ENCODE results near the gene ZNF200.
"Not testable (repeated sequence)": the region's sequence is repeated elsewhere in the genome, so short reads cannot be mapped to it uniquely, and the experiment has no call there.

The ZNF200 gene

DNA sequence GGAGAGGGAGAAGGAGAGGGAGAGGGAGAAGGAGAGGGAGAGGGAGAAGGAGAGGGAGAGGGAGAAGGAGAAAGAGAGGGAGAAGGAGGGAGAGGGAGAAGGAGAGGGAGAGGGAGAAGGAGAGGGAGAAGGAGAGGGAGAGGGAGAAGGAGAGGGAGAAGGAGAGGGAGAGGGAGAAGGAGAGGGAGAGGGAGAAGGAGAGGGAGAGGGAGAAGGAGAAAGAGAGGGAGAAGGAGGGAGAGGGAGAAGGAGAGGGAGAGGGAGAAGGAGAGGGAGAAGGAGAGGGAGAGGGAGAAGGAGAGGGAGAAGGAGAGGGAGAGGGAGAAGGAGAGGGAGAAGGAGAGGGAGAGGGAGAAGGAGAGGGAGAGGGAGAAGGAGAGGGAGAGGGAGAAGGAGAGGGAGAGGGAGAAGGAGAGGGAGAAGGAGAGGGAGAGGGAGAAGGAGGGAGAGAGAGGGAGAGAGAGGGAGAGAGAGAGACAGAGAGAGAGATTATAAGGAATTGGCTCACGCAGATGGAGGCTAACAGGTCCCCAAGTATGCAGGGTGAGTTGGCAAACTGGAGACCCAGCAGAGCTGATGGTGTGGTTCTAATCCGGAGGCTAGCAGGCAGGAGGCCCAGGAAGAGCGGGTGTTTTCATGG lies 37.1 kb downstream of the ZNF200 start:
- DNase-seq = not testable (repeated sequence)

DNA sequence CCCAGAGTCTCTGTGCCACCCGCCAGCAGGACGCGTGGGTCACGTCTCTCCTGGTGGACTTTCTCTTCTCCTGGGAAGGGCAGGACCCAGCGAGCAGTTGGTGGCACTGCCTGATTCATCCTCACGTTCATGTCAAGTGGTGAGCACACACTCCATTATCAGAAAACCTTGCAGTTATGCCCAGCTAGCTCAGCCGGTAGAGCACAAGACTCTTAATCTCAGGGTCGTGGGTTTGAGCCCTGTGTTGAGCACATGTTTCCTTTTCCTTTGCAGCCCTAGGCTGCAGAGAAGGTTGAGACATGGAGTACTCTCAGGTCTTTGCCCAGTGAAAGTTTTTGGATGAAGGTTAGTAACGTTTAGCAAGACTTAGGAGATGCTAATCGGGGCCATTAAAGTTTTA lies 39.0 kb downstream of the ZNF200 start:
- DNase-seq = no peak

DNA sequence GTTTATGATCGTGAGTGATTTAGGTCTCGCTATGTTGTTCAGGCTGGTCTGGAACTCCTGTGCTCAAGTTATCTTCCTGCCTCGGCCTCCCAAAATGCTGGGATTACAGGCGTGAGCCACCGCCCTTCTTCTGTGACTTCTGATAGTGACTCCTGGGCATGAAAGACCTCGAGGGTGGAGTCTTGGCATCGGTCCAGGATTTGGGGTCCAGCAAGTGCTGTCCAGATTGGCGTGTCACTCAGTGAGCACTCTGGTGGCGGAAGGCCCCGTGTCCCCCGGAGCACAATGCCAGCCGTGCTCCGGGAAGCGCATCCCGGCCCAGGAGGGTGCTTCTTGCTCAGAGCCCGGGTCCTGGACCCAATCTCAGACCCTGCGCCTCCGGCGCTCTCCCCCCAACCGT lies 40.2 kb downstream of the ZNF200 start:
- DNase-seq = no peak

DNA sequence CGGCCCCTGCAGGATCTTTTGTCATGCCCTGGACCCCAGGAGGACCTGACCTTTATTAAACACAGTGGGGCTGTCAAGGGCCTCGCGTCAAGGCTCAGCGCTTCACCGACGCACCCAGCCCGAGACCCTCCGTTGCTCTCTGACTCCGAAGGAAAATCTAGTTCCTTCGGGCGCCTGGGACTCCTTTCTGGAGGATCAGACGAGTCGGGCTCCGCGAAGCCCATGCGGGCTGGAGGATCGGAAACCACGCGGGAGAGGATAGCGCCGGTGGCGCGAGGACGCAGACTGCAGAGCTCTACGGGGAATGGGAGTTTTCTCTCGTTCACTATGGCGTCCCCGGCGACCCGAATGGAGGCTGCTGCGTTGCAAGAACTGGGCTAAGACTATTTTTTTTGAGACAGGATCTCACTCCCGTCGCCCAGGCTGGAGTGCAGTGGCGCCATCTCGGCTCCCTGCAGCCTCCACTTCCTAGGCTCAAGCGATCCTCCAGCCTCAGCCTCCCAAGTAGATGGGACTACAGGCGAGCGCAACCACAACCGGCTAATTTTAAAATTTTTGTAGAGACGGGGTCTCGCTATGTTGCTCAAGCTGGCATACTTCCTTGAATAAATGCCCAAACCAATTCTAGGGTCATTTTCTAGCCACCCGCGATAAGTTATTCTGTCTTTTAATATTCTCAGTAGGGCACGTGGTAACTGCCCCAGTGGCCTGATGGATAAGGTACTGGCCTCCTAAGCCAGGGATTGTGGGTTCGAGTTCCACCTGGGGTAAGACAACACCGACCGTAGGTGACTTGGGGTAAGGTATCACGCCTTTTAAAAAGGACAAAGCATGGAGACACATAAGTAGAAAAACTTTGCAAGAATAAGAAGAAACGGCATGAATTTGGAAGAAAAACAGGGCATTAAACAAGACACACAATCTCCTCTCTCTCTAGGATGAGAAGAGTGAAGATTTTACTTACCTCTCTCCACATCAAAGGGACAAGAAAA lies 41.4 kb downstream of the ZNF200 start:
- no peak for DNase-seq

DNA sequence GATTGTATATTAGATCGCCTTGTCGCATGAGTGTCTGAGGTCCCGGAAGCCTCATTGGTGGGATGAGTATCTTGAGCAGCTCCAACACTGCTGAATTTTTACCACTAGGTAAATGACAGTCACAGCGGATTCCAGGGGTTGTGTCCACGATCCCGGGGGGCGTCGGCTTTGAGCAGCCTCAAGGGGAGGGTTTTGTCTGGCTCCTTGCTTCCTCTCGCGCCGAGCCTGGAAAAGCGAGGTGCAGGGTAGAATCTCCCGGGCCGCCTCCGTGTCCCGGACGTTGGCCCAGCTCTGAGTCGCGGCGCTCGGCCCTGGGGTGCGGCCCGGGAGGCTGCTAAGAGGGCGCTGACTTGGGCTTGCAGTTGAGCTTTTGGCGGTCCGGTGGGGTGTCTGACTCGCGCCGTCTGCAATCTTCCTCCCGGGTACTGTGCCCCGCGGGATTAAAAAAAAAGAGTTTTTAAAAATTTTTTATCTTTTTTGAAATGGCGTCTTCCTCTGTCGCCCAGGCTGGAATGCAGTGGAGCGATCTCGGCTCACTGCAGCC lies 42.4 kb downstream of the ZNF200 start:
- no peak for DNase-seq

DNA sequence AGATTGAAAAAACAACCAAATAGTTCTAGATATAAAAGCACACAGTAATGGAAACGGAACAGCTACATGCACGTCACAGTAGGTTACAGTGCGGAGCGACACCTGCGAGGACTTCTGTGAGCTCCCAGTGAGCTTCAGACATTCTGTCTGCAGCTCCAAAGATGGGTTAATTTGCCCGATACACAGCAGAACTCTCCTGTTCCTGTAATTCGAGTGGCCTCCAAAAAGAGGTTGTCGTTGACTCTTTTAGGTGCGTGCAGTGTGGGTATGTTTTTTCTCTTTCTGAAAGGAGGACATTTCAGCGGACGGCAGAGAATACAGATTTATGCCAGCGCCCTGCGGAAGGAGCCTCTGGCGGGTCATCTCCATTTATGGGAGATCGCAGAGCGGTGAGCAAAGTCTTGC lies 44.0 kb downstream of the ZNF200 start:
- DNase-seq = no peak

DNA sequence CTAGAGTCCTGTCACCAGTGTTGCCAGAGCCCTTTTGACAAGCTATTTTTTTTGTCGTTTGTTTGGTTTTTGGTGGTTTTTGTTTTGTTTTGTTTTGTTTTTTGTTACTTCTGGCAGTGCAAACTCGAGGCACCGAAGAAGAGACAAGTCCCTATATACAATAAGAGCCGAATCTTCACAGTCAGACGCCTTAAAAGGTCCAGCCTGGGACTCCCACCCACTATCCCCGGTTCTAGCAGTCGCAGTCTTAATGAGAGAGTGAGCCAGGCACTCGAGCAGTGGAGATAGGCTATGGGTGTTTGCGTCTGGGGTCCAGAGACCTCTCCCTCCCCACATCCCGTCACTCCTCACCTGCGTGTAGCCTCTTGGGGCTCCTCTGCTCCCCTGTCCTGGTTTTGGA lies 45.1 kb downstream of the ZNF200 start:
- no peak for DNase-seq

DNA sequence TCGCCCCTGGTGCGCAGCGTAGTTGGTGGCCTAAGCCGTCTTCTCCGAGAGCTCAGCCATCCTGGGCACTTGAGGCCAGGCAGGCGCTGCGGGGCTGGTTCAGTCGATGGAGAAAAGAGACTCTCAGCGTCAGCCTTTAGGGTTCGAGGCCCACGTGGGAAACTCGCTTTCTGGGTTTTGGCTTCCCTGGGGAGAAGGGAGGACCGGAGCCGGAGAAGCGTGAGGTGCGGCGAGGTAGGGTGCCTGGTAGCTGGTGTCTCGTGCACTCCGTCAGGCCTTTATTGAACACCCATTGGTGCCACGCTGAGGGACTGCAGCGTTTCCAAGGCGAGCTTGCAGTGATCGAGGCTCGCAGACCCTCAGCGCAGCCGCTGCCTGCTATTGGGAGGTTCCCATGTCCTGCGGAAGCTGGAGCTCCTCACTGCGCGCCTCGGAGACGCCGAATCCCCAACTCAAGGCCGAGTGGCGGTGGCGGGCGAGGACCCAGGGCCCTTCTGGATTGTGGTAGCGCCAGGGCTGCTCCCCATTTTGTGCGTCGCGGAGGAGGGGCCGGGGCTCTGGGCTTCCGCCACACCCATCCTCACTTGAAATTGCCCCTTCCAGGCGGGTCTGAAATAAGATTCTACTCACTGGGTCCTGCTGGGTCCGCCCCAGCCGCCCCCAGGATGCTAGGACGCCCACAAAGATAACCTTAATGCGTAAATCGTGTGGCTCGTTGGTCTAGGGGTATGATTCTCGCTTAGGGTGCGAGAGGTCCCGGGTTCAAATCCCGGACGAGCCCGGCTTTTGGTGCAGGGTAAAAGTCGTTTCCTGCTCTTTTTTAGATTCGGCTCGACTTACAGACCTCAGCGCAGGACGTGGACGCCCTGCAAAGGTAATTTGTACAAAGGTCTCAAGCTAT lies 45.8 kb downstream of the ZNF200 start:
- no peak for DNase-seq

DNA sequence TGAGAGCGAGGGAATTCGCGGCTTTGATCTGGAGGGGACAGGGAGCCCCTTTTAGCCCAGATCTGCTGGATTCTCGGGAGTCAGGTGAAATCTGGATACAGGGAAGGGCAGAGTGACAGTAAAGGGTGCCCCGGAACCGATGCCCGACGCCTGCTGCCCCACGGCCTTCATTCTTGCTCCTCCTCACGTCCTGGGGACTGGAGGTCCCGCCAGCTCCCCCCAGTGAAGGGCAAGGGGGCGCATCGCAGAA lies 46.4 kb downstream of the ZNF200 start:
- no peak for DNase-seq

DNA sequence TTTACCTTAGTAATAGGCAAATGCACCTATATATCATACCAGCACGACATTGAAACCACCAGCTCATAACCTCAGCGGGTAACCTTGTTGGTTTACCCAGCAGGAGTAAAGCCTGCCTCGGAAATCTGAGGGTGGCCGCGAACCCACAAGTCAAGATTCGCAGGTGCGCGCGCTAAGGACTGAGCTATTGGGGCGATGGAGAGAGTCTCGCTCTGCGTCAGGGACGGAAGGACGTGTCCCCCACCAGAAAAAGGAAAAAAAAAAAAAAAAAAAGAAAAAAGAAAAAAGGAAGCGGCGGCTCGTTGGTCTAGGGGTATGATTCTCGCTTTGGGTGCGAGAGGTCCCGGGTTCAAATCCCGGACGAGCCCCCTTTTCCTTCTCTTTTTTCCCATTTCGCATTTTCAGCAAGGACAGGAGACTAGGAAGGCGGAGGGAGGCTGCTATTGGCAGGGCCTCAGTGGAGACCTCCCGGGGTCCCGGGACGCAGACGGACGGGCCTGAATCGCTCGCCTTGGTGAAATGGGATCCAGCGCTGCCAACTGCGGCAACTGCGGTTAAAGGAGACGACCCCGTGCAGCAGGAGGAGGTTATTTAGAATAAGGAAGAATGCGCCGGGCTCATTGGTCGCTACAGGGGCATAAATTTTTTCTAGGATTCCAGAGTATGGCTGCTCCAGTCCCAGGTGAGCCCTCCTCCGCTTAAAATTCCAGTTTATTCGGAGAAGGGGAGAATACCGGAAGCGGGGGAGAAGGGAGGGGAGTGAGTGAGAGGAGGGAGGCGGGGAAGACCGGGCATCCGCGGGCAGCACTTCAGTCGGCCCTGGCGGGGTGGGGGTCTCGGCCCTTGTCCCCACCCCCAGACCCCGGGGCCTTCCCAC lies 46.9 kb downstream of the ZNF200 start, which contains the start of gene OR1F1:
Gene OR1F1, plus strand, starts transcription at position 407 of the 877 bp plus-strand sequence.
- DNase-seq = no peak

DNA sequence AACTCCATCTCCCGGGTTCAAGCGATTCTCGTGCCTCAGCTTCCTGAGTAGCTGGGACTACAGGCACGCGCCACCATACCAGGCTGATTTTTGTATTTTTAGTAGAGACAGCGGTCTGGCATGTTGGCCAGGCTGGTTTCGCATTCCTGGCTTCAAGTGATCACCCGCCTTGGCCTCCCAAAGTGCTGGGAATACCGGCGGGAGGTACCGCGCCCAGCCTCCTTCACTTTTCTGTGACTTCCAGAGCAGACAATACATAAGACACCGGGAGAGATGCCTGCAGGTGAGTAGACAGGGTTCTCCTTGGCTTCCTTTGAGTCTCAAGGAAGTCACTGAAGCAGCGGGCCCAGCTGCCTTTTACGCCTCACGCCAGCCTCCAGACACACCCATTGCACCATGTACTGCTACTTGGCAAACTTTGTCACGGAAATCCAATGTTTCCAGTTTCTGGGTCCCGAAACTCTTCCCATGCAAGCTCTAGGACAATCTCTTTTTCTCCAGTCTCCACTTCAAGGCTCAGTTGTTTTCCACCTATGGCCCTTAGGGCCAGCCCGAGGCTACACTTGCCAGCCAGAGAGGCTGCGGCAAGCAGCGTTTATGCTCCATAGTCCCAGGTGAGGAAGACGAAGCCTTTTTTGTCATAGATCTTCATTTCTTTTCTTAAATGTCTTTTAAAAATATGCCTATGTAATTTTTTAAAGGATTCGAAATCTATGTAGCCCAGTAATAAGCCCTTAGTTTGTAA lies 47.8 kb downstream of the ZNF200 start:
- no peak for DNase-seq

DNA sequence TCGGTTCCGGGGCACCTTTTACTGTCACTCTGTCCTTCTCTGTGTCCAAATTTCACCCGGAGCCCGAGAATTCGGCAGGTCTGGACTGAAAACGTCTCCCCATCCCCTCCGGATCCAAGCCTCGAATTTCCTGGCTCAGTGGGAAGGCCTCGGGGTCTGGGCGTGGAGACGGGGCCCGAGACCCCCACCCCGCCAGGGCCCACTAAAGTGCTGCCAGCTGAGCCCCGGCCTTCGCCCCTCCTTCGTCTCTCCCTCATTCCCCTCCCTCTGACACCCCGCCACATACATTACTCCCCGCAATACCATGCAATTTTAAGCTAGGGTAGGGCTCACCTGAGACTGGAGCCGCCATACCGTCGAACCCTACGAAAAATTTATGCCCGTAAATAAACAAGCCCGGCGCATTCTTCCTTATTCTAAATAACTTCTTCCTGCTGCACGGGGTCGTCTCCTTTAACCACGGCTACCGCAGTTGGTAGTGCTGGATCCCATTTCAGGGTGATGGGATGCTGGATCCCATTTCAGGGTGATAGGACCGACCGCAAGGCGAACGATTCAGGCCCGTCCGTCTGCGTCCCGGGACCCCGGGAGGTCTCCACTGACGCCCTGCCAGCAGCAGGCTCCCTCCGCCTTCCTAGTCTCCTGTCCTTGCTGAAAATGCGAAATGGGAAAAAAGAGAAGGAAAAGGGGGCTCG lies 51.4 kb downstream of the ZNF200 start:
- DNase-seq = no peak

DNA sequence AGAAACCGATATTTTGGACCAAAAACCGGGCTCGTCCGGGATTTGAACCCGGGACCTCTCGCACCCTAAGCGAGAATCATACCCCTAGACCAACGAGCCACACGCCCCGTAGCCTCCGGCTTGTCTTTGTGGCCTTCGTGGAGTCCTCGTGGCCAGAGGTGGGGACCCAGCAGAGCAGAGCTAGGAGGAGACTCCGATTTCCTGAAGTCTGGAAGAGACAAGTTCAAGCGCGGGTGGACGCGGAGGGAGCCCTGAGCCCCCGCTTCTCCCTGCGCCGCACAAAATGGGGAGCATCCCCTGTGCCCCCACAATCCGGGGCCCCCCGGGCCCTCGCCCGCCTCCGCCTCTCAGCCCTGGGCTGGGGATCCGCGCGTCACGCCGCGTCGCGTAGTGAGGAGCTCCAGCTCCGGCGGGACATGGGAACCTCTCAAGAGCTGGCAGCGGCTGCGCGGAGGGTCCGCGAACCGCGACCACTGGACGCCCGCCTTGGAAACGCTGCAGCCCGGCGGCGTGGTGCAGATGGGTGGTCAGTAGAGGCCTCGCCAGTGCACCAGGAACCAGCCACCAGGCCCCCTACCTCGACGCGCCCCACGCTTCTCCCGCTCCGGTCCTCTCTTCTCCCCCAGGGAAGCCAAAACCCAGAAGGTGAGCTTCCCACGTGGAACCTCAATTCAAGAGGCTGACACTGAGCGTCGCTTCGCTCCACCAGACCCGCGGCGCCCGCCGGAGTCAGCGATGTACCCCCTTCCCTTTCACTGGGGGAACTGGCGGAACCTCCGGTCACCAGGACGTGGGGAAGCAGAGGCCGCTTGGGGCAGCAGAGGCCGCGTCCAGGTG lies 52.1 kb downstream of the ZNF200 start:
- no peak for DNase-seq

DNA sequence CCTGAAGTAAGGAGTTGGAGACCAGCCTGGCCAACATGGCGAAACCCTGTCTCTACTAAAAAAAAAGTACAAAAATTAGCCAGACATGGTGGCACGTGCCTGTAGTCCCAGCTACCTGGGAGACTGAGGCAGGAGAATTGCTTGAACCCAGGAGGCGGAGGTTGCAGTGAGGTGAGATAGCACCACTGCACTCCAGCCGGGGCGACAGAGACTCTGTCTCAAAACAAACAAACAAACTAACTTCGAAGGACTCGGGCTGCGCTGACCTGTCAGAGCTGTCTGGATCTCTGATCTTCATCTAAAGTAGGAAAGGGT lies 52.7 kb downstream of the ZNF200 start:
- not testable (repeated sequence) for DNase-seq

DNA sequence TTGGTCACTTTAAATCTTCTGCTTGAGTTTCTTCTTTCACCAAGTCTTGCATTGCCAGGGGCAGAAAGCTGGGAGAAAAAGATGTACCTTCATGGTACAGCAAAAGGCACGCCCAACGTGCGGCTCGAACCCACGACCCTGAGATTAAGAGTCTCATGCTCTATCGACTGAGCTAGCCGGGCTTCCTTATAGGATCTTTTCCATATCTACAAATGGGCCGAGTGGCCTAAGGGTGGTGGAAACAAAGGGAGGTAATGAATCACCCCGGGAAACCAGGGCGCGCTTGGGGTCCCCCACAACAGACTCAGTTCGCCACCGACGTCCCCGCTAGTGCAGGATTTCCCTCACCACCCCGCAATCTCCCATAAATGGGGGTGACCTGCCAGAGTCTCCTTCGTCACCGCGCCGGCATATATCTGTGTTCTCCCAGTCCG lies 54.5 kb downstream of the ZNF200 start:
- DNase-seq = no peak

DNA sequence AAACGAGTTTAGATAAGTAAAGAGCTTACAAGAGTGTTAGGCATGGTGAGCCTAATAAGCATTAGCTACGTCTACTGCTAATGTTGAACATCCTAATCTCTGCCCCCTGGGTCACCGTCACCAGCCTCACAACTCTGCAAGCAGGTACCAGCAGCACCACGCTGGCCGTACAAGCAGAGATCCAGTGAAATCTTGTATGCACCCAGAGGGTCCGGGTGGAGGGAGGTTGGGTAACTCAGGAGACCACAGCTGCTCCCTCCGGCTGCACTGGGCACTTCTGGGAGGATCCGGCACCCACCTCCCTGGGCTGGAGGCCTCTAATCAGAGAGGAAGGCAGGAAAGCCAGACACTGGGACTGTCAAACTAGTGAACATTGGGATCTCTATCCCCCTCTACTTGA lies 55.3 kb downstream of the ZNF200 start:
- no peak for DNase-seq

DNA sequence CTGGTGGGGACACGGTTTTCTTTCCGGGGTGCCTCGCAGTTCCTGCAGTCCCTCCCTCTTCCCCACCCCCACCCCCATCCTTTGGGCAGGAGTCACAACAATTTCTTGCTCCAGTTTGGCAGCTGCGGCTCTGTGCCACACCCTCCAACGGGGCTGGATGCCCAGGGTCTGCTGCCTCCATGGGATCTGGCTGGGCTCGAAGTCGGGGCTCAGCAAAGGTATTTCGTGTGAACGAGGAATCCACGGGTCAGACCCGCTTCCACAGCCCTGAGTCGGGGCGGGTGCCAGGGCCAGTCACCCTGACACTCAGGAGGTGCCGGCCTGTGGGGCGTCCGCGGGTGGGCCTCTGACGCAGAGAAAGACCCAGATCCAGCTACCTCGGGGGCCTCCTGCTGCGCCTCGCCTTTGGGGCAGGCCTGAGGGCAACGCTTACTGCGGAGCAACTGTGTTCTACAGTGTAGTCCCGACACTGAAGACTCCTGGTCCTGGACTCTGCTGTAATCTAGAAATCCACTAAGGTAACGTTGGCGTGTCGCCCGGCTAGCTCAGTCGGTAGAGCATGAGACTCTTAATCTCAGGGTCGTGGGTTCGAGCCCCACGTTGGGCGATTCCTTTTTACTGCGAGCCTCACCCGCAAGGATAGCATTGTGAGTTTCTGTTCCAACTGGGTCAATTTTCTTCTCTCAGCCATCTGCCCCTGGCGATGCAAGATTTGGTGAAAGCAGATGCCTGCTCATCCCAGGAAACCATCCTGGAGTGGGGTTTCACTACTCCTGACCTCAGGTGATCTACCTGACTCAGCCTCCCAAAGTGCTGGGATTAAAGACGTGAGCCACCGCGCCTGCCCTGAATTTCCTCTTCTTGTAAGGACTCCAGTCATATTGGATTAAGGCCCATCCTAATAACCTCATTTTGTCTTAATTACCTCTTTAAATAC lies 59.5 kb downstream of the ZNF200 start:
- no peak for DNase-seq

DNA sequence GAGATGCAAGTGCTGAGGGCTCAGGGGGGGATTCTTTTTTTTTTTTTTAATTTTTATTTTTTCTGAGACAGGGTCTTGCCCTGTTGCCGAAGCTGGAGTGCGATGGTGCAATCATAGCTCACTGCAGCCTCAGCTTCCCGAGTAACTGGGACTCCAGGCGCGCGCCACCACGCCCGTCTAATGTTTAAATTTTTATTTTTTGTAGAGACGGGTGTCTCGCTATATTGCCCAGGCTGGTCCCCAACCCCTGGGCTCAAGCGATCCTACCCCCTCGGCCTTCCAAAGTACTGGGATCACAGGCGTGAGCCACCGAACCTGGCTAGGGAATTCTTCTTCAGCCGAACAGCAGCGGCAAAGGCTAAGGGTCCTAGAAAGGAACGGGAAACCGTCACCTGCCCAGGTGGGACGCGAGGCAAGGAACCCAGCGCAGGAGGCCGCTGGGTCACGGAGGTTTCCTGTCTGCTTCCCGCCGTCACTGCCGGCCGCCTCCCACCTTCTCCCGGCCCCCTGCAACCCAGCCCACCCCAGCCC lies 60.3 kb downstream of the ZNF200 start:
- DNase-seq = no peak

Measured in activated effector memory CD4-positive, alpha-beta T cell treated with Interleukin-2 at 50 U/mL for 16 hours (primary cell).